Activated T-helper 9 cell treated with anti-CD3 and anti-CD28 coated beads, Interleukin-2, amount 50 U/mL, for 16 hours (primary cell): ENCODE measurements around the gene MFSD6L.

ENCODE experiments used
- DNase-seq: peaks from one replicate; pipeline ENCODE4 v3.0.0-alpha.2; 2020; ENCODE audit warnings: low read depth

The MFSD6L gene, protein sequence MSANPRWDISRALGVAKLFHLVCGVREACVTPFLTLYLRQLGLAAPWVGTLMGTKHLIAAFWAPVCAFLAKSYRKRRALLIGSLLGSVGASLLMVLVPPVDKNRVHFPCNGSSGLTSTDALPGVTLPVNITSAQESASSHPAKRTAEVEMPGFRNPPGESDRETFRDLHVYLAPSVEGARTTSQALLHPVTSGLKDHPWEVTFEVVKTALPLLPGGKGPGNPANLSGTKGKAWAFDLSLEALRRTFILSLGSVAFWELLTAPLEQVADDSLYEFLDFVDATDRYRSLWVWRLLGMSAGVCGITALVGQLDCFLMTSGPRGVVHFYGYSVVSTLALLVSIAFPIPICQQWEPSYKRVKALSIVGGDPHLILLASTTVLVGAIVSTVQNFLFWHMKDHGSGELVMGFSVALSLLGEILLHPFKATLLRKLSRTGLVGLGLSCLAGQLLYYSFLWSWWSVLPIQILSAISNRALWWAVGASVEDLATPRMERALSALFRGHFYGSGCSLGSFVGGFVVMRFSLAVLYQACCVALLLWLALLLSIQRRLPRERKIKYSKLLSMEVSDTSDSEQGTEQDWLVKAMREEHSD

DNA sequence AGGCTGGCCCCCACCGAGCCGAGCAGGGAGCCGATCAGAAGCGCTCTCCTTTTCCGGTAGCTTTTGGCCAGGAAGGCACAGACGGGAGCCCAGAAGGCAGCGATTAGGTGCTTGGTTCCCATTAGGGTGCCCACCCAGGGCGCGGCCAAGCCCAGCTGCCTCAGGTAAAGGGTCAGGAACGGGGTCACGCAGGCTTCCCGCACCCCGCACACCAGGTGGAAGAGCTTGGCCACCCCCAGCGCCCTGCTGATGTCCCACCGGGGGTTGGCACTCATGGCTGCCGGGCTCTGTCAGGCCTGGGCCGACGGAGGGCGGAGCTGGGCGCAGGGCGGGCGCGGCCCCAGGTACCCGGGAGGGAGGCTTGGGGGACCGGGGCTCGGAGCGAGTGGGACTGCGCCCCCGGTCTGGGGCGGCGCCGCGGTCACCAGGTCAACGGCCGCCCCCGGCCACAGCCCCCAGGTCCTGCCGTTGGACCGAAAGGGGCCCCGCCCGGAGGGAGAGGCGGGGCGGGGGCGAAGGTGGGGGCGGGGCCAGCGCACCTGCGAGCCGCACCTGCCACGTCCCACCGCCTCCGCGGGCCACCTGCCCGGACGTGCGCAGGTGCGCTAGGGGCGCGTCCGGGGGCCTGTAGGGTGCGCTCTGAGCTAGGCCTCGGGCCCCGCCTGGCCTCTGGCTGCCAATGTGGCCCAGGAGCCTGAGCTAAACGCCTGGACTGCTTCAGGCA is at the start of gene MFSD6L:
MFSD6L (minus strand) TSS at position 520 of the 724 bp plus-strand sequence; CDS start at position 275, 245 bp downstream.
- no peak for DNase-seq

DNA sequence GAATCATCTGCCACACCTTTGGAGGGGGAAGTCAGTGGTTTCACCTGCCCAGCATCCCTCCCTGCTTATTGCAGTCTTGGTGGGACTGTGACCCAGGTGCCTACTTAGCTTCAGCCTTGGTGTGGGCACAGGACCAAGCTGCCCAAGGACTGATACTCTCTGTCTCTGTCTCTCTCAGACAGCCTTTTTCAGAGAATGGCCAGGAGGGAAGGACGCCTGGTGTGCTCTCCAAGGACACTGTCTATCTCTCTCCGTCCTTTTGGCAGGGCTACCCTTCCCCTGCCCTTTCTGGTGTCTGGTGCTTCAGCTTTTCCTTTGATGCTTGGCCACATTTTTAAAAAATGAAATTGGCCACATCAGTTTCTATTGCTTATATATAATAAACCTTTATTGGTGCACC is 48.7 kb upstream of the MFSD6L start:
- DNase-seq = no peak

DNA sequence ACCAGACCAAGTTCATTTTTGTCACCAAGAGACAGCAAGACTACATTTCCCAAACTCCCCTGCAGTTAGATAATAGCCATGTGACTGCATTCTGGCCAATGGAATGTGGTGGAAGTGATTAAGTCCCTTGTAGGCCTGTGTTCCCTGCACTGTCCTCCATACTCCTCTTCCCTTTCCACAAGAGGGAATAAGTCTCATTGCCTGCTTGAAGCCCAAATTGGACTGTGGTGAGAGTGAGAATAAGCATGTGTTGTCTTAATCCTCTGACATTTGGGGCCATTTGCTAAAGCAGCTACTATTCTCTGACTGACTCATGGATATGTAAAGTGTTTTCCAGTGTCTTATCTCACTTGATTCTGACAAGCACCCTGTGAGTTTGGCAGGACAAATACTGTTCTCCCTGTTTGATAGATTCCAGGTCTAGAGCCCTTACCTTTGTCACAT is 47.6 kb upstream of the MFSD6L start:
- no peak for DNase-seq

DNA sequence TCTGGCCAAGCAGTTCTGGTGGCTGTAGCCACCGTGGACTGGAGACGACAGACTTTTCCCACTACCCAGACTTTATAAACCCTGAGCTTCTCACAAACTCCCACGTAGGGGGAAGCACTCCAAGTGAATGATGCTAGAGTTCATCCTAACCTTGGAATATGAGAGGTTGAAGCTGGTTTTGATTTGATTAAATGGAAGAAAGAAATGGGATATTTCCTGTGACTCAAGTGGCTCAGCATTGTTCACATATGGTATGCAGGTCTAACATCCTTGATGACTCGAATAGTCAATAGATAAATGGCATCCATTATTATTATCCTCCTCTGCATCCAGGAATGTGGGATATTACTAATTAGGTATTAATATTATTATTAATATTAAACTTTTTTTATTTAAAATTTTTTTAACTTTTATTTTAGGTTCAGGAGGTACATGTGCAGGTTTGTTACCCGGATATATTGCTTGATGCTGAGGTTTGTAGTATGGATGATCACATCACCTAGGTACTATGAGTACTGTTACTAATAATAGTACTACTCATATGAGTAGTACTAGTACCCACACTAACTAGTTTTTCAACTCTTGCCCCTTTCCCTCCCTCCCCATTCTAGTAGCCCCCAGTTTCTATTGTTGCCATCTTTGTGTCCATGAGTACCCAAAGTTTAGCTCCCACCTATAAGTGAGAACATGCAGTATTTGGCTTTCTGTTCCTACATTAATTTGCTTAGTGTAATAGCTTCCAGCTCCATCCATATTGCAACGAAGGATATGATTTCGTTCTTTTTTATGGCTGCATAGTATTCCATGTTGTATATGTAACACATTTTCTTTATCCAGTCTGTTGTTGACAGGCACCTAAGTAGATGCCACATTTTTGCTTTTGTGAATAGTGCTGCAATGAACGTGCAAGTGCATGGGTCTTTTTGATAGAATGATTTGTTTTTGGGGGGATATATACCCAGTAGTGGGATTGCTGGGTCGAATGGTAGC is 45.4 kb upstream of the MFSD6L start:
- DNase-seq = no peak

DNA sequence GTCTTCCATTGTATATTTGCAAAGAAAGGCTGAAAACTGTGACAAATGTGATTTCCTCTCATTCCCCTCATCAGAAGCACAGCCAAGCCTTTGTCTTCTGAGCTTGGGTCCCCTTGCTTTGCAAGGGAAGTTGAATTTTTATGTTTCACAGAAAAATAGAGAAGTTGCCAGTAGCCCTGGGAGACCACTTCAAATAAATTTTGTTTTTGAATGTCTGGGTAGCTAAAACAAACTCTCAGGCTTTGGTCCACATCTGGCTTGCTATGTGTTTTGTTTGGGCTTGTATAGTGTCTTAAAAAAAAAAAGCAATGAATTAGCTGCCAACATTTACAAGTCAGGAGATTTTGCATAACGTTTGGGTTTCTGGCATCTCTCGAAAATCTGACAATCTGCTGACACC is 44.2 kb upstream of the MFSD6L start:
- no peak for DNase-seq

DNA sequence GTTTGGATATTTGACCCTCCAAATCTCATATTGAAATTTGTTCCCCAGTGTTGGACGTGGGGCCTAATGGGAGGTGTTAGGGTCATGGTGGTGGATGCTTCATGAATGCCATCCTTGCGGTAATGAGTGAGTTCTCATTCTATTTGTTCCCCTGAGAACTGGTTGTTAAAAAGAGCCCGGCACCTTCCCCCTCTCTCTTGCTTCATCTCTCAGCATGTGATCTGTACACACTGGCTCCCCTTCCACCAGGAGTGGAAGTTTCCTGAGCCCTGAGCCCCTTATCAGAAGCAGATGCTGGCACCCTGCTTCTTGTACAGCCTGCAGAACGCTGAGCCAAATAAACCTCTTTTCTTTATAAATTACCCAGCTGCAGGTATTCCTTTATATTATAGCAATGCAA is 42.7 kb upstream of the MFSD6L start:
- DNase-seq = no peak

DNA sequence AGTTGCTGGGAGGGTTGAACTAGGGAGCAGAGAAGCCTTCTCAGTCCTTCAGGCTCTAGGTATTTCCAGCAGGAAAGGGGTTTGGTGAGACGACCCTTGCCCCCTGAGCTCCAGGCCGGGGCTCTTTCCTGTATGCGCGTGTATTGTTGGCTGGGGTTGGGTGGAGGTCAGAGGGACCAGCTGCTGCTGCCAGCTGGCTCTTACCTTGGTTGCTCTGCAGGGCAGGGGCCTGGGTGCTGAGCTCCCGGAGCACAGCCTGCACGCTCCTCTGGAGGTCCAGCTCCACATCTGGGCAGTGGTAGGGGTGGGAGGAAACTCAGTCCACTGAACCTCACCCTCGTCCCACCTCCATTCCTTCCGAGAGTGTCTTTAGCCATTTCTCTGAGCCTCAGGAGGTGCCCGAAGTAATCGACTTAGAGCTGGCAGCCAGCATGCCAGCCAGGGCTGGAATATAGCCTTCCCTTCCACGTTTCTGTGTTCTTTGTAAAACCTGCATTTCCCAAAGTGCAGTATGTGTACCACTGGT is 40.3 kb upstream of the MFSD6L start:
- DNase-seq = no peak

DNA sequence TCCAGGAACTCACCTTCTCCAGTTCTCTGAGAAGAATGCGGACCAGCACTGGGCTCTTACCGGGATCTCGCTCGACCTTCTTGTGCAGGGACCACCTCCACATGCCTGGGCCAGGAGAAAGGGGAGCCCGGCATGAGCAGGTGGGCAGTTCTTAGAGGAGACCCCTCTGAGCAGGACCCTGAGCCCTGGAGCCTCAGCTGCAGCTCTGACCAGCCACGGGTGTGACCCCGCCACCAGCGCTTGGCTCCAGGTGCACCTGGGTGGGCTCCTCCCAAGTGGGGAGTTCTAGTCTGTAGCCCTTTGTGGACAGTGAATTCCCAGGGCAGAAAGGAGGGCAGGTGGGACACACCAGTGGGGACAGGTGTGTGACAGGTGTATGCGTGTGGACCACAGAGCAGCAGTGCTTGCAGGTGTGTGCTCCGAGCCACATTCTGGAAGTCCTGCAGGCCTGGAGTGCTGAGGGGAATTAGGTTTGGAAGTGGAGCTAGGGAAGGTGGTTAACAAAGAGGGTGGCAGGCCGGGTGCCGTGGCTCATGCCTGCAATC is 39.5 kb upstream of the MFSD6L start:
- DNase-seq = no peak

DNA sequence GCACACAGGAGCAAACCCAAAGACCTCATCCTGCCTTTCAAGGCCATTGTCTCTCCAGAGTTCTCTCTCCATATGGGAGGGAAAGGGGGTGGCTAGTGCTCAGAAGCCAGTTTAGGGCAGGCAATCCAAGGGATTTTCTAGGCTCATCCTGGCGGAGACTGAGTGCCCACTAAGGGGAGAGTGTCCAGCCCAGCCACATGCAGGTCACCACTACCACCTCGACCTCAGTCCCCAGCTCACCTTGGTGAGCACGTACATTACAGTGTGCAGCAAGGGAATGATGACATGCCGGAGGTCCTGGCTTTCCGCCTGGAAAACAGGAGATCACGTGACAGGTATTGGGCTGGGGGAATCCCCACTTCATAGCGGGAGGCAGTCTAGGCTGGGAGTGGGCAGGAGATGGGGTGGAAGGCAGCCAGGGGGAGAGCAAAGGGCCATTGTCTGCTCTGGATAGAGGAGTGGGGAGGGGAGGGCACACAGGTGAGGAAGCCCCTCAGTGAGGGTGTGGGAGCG is 38.5 kb upstream of the MFSD6L start:
- DNase-seq = no peak

DNA sequence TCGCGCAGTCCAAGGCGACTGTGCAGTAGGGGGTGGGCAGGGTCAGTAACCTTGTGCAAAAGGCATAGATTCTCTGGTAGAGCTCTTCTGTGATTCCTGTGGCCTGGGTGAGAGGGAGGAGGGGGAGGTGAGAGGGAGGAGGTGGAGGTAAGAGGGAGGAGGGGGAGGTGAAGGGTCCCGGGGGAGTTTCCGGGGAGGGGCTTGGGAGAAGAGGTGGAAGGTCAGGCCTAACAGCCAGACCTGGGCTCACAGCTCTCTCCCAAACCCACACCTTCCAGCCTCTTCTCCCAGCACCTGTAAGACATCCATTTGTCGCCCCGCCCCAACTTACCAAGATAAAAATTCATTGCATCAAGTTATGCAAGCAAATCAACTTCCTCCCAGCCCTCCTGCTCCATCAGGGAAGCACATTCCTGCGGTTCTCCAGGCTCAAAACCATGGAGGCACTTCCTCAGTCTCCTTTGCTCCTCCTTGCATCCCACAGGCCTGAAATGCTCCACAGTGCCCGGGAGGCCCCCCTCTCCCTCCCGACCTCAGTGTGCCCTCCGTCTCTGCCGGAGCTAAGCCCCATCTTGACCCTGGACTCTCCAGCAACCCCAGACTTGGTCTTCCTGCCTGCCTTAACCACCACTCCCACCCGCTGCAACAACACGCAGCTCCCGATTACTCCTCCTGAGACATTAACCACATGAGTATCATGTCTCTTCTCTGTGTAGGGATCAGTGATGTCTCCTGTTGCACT is 37.8 kb upstream of the MFSD6L start:
- DNase-seq = no peak

DNA sequence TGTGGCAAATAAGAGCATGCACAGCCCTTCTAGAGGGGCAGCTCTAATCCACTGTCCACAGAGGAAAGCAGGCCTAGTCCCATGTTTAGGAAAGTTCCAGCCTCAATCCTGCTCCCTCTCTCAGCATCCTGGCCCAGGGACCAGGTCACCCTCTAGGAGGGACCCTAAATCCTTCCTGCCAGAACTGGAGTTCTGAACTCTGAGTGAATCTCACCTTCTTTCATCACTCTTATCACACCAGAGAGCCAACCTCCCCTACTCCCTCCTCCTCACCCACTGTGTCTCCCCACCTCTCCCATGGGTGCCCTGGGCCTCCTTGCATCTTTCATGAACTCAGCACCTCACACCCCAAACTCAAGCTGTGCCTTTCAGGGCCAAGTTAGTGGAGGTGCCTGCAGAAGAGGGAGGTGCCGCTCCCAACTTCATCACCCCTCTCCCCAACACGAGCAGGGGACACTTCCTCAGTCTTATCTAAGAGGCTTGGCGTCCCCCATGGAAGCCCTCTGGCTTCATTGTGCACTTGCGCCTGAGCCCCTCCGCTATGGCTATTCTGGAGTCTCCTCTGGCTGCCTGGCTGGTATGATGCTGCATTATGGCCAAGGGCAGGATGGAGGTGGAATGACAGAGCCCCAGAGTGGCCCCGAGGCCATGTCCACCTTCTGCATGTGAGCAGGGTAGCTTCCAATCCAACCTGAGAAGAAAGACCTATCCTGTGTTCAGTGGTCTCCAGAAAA is 36.6 kb upstream of the MFSD6L start:
- DNase-seq = no peak

DNA sequence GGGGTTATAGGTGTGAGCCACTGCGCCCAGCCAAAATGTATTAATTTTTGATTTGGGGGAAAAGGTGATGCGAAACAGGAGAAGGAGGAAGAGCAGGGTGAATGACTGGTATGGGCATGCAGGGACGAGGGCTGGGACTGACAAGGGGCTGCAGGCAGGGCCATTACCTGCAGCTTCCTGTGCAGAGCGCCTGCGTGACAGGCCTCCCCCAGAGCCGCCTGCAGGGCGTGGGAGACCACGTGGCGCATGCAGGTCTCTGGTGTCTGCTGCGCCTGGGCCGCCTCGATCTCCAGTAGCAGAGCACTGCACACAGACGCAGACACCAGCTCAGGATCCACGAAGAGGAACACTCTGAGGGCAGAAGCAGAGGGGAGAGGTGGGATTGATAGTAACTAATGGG is 35.9 kb upstream of the MFSD6L start:
- no peak for DNase-seq

DNA sequence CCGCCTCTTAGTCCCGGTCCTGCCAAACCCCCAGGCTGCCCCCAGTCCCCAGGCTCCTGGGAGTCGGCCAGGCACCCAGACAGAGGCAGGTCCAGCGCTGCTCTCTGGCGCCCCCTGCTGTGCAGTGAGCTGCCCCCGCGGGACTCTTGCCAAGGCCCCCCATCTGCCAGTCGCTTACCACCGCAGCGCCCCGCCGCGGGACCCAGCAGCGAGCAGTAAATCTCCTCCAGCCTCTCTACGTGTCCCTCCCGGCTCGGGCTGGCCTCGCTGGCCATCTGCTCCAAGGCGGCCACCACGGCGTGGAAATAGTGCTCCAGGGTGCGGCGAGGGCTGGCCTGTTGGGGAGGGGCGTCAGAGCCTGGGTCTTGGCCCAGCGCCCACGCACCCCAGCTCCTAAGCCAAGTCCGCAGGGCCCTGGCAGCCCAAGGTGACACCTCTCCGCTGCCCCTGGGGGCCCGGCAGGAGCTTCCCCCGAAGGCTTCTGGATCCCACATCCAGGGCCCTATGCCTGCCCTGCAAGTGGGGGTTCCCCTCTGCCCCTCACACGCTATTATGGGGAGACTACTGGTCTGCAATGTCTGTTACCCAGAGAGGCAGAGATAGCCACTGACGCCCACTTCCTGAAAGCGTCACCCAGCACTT is 33.7 kb upstream of the MFSD6L start:
- peak; percentile 7 for DNase-seq

DNA sequence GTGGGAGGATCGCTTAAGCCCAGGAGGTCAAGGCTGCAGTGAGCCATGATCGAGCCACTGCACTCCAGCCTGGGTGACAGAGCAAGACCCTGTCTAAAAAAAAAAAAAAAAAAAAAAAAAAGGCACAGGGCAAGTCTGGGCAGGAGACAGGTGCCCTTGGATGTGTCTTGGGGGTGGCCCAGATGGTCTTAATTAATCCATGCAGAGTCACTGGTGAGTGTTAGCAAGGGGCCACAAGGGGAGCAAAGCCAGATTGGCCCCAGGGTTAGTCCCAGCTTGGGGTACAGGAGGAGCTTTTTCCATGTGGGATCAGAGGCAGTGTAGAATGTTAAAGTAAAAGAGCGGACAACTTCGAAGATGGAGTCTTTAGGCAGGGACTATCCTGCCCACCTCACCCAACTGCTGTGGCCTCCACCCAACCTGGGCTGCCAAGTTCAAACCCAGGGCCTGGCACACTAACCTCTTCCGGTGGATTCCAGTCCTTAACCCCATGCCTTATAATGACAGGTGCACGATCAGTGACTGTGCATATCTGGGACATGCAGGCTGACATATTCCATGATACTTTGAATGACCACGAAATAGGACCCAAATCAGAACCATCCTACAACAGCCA is 32.2 kb upstream of the MFSD6L start:
- DNase-seq = no peak

DNA sequence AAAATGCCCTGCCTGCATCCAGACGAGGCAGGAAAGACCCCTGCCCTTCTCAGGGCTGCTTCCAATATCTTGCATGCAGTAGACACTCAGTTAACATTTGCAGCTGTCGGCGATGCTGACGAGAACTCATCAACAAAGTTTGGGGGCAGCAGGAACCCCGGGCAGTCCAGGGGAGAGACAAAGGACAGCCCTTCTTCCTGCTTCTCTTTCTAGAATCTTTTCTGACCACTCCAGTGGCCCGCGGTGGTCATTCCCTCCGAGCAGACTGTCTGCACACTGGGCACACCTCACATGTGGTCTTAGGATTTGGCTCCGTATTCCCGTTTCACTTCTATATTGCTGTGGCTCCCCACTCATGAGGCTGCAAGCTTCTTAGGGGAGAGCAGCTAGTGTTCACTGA is 31.0 kb upstream of the MFSD6L start:
- DNase-seq = no peak

DNA sequence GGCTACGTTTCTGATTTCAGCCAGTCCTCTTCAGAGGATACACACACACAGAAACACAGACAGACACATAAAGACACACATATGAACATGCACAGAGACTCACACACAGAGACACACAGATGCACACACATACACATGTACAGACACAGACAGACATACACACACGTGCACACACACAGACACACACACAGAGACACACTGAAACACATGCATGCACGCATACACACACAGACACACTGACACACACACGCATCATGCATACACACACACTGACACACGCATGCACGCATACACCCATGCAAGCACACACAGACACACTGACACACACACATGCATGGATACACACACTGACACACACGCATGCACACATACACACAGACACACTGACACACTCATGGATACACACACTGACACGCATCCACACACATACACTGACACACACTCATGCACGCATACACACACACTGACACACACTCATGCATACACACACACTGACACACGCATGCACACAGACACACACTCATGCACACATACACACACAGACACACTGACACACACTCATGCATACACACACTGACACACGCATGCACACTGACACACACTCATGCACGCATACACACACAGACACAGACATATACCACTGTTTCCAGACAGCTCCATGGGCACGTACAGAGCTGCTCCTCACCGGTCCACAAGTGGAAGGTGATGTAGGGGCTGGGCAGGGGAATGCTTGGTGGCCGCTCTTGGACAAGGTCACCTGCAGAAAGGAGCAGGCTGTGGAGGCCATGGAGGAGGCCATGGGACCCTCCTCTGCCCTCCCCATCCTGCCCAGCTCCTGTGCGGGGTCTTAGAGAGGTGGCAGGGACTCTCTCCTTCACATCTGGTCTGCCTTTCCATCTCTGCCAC is 30.1 kb upstream of the MFSD6L start:
- no peak for DNase-seq

DNA sequence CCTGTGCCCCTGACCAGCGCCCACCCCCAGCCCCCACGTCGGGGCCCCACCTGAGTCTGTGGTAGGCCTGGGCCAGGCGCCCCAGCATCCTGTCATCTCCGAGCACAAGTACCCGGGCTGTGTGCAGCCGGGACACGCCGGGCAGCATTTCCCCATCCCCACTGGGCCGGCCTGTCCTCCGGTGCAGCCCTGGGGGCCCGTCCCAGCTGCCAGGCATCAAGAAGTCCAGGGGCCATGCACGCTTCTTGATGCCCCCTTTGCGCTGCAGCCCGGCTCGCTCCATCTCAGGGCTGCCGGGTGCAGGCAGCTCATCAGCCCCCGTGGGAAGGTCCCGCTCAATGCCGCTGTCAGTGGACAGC is 29.3 kb upstream of the MFSD6L start:
- no peak for DNase-seq
